ENCODE data around the gene CFL2. TPM values are rescaled to one million over a fixed set of nuclear protein-coding genes. Genes with fewer than 3 reads are reported as not detected.

CFL2 gene
- total RNA-seq, 2 donors from 2014 or later: 7.0 to 44.8 TPM

GRCh38 chr14:34715127-34715863 lies 902 bp upstream of the CFL2 start:
- TF ChIP-seq CTCF (IDR thresholded peaks at IDR 0.05): no peak
- no peaks in the 10 kb centered on the region for H3K36me3 ChIP-seq
- H3K9ac ChIP-seq (ENCODE audit: low read depth in 2 of 2, low read length in 2 of 2): peak overlapping the region; percentile 83 to 86
- no peaks in the 10 kb centered on the region for H3K4me1 ChIP-seq
- intact Hi-C loops (cut with DNase I): no loop called here
- no peaks in the 10 kb centered on the region for H3K27me3 ChIP-seq
- H3K27ac ChIP-seq: peak overlapping the region; percentile 81
- no peak for DNase-seq
- H3K9me3 ChIP-seq: no peaks in the 10 kb centered on the region
- H3K4me3 ChIP-seq: peak overlapping the region; percentile 85

- H3K27me3 ChIP-seq: no peaks in the 10 kb centered on the region
Measured at GRCh38 chr14:34713681-34714319, 593 bp downstream of the CFL2 start.

GRCh38 chr14:34713122-34713680 lies 1.2 kb downstream of the CFL2 start:
- H3K4me1 ChIP-seq: no peaks in the 10 kb centered on the region
- TF ChIP-seq CTCF (IDR thresholded peaks at IDR 0.05): no peak
- intact Hi-C loops (cut with DNase I): no loop called here

More at GRCh38 chr14:34713681-34714319, 593 bp downstream of the CFL2 start:
- Histone ChIP-seq H3K27ac (peak overlapping the region; percentile 81), H3K9ac (ENCODE audit: low read depth in 2 of 2, low read length in 2 of 2) (peak overlapping the region; percentile 86 to 92), H3K4me3 (peak overlapping the region; percentile 85), H3K36me3 (no peaks in the 10 kb centered on the region), H3K9me3 (no peaks in the 10 kb centered on the region), H3K4me1 (no peaks in the 10 kb centered on the region)
- intact Hi-C loops (cut with DNase I): no loop called here
- peak; percentile 35 for DNase-seq
- no peak for TF ChIP-seq CTCF (IDR thresholded peaks at IDR 0.05)

GRCh38 chr14:34711796-34712712 lies 2.3 kb downstream of the CFL2 start:
- Histone ChIP-seq H3K9ac (ENCODE audit: low read depth in 2 of 2, low read length in 2 of 2) (no peak overlapping the region), H3K4me1 (no peaks in the 10 kb centered on the region), H3K27me3 (no peaks in the 10 kb centered on the region), H3K9me3 (no peaks in the 10 kb centered on the region), H3K36me3 (no peaks in the 10 kb centered on the region), H3K4me3 (no peak overlapping the region), H3K27ac (no peak overlapping the region)
- no peak for DNase-seq
- no peak for TF ChIP-seq CTCF (IDR thresholded peaks at IDR 0.05)
- intact Hi-C loops (cut with DNase I): no loop called here

More at GRCh38 chr14:34713122-34713680, 1.2 kb downstream of the CFL2 start:
- Histone ChIP-seq H3K27ac (peak overlapping the region; percentile 81), H3K27me3 (no peaks in the 10 kb centered on the region), H3K9me3 (no peaks in the 10 kb centered on the region), H3K9ac (ENCODE audit: low read depth in 2 of 2, low read length in 2 of 2) (peak overlapping the region; percentile 40 to 86), H3K4me3 (peak overlapping the region; percentile 85), H3K36me3 (no peaks in the 10 kb centered on the region)
- DNase-seq: no peak

- no peak for DNase-seq
- H3K27me3 ChIP-seq: no peaks in the 10 kb centered on the region
- TF ChIP-seq CTCF (IDR thresholded peaks at IDR 0.05): no peak
- H3K9ac ChIP-seq (ENCODE audit: low read depth in 2 of 2, low read length in 2 of 2): no peak overlapping the region
- no peak overlapping the region for H3K27ac ChIP-seq
- intact Hi-C loops (cut with DNase I): no loop called here
- H3K36me3 ChIP-seq: no peaks in the 10 kb centered on the region
- H3K4me1 ChIP-seq: no peaks in the 10 kb centered on the region
- no peak overlapping the region for H3K4me3 ChIP-seq
- H3K9me3 ChIP-seq: no peaks in the 10 kb centered on the region
Measured at GRCh38 chr14:34711169-34711568, 3.2 kb downstream of the CFL2 start.

Data from colonic mucosa (tissue), 4 donors.